AG10803 (cell line): ENCODE data around the gene FEM1C.

Experiments
- DNase-seq: peaks from one replicate; pipeline ENCODE4 v3.0.0; 2010; ENCODE audit warnings: low read depth
- H3K4me3 ChIP-seq: 2 replicates; pipeline ENCODE4 v1.5.1; 2011; ENCODE audit warnings: mild to moderate bottlenecking, low read length, control low read depth
- TF ChIP-seq, protein P1 (sequence below): conservative IDR thresholded peaks from 2 replicates; pipeline ENCODE4 v1.5.1; 2011; ENCODE audit warnings: mild to moderate bottlenecking, low read length, control low read depth, inconsistent platforms

FEM1C gene

DNA sequence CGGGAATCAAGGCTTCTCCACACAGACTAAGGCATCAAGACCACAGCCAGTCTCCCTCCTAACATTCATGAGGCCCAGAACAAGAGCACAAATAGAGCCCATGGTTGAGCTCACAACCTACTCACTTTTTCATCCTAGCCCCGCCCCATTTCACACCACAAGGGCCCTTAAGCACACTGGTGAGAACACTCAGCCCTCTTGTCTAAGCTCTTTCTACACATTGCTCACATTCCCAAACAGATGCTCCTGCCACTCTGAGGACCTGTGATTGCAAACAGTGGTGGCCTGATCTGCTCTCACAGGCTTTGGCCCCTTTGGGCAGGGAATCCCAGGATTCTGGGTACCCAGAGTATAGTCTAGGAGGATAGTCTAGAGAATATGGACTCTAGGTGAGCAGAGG, 54.0 kb downstream of the FEM1C start:
- no peak overlapping the region for H3K4me3 ChIP-seq
- TF ChIP-seq, protein P1, sequence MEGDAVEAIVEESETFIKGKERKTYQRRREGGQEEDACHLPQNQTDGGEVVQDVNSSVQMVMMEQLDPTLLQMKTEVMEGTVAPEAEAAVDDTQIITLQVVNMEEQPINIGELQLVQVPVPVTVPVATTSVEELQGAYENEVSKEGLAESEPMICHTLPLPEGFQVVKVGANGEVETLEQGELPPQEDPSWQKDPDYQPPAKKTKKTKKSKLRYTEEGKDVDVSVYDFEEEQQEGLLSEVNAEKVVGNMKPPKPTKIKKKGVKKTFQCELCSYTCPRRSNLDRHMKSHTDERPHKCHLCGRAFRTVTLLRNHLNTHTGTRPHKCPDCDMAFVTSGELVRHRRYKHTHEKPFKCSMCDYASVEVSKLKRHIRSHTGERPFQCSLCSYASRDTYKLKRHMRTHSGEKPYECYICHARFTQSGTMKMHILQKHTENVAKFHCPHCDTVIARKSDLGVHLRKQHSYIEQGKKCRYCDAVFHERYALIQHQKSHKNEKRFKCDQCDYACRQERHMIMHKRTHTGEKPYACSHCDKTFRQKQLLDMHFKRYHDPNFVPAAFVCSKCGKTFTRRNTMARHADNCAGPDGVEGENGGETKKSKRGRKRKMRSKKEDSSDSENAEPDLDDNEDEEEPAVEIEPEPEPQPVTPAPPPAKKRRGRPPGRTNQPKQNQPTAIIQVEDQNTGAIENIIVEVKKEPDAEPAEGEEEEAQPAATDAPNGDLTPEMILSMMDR = no peak
- DNase-seq = no peak

DNA sequence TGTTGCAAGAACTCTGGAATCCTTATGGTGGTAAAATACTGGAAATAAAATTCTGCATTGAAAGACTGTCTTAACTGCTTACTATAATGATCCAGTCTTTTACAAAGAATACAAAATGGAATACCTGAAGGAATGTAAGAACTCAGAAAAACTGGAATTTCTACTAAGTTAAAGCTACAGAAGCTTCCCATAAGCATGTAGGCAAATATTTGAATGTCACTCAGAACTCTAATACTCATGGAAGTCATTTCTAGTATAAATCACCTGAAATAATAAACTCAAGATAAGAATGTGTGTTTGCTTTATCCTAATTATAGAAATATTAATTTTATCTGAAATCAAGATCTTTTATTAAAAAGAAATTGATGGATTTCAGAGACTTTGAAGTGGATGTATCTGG, 54.8 kb downstream of the FEM1C start:
- no peak overlapping the region for H3K4me3 ChIP-seq
- DNase-seq = no peak
- TF ChIP-seq, protein P1 = no peak

DNA sequence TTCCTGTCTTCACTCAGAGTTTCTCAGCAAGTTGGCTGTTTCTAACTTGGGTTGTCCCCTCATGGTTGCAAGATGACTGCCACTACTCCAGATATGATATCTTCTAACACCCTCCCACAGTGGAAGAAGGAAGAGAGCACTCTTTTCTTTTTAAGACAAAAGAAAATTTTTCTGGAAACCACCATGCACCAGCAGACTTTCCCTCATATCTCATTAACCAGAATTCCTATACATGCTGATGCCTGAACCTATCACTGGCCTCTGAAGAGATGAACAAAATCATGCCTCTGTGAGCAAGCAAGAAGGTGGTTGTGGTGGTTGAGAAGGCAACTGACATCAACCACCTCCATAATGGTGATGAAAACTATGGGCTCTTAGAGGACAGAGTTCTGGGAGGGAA, 56.8 kb downstream of the FEM1C start:
- TF ChIP-seq, protein P1 = no peak
- no peak overlapping the region for H3K4me3 ChIP-seq
- DNase-seq = no peak

DNA sequence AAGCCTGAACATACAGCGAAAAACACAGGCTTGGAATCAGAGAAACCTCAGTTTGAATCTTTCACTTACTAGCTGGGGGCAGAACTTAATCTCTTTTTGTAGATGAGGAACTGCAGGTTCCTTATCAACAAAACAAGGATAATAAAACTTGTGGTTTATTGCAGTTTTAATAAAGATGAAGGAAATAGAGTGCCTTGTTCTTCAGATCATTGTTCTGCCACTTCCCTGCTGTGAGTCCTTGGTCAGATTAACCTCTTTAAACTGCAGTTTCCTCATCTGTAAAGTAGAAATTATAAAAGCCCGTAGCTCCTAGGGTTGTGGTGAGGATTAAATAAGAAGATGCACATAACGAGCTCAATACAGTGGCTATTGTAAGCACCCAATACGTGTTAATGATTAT, 57.4 kb downstream of the FEM1C start:
- H3K4me3 ChIP-seq = no peak overlapping the region
- no peak for DNase-seq
- TF ChIP-seq, protein P1 = no peak

DNA sequence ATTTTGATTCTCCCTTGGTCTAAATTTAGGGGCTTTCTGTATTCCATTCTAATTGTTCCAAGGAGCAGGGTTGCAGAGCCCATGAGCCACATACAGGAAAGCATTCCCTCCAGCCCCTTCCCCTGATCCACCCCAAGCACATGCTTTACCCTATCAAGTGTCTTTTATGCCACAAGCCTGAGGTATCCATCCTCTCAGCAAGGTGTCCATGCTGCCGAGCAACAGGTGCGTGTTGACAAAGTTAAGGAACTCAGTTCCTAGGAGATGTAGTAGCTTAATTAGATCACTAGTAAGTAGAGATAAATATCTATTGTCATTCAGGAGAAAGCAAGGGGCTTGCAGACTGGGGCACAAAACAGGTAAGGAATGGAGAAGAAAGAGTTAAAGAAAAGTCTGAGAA, 57.8 kb downstream of the FEM1C start:
- no peak overlapping the region for H3K4me3 ChIP-seq
- TF ChIP-seq, protein P1 = no peak
- no peak for DNase-seq

DNA sequence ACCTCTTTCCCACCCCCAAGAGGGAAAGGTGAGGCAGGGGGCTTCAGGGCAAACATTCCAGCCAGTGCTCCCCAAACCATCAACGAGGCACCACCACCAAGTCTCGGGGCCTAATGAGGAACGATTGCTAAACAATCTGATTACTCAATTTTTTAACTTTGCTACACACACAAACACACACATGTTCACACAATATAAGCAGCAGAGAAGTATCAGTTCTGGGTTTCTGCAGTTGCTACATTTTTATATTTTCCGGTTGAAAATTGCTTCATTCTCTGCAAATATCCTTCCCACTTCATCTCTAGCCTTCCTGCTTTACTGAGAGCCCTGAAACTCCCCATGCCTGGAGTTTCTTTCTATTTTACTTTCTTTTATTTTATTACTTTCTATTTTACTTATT, 60.2 kb downstream of the FEM1C start:
- no peak for DNase-seq
- TF ChIP-seq, protein P1 = no peak
- H3K4me3 ChIP-seq = no peak overlapping the region

DNA sequence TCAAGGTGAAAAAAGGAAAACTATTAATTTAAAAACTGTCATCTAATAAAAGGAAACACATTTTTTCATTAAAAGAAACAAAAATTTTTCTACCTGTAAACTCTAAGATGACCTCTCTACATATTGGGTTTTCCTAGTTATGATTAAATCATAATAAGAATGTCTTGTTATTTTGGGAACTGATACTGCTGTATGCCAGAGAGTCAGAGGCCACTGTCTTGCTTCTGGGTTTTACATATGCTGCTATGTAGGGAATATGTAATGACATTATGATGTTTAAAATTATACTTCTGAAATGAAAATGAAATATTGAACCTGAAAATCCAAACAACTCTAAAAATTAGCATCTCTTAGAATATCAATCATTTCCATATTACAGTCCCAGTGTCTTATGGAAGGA, 63.7 kb downstream of the FEM1C start:
- DNase-seq = no peak
- H3K4me3 ChIP-seq = no peak overlapping the region
- TF ChIP-seq, protein P1 = no peak
